NCI-H1092 (cell line): Measurements from ENCODE around the gene KLHDC7B.

Experiments used
- DNase-seq: peaks from one replicate; lab custom pipeline; 2025; lab: John Stamatoyannopoulos, UW

KLHDC7B gene

GRCh38 chr22:50595189-50595588, 49.5 kb downstream of the KLHDC7B start:
- no peak for DNase-seq

- DNase-seq = no peak
Observed at GRCh38 chr22:50597097-50597496, 51.4 kb downstream of the KLHDC7B start.

- DNase-seq = no peak
Observed at GRCh38 chr22:50599816-50600455, 54.2 kb downstream of the KLHDC7B start.

- no peak for DNase-seq
Observed at GRCh38 chr22:50600538-50600937, 54.8 kb downstream of the KLHDC7B start, which contains the start of gene MAPK8IP2. Gene MAPK8IP2, plus strand, starts transcription at chr22:50600793. Its CDS starts 26 bp downstream, at chr22:50600819.
